GM20000 (cell line): Measurements from ENCODE around the gene RNF225.
"Not testable (repeated sequence)": the region's sequence is repeated elsewhere in the genome, so short reads cannot be mapped to it uniquely, and the experiment has no call there.

Experiments
- DNase-seq: peaks from one replicate; pipeline ENCODE4 v3.0.0; 2012; ENCODE audit warnings: low spot score
- TF ChIP-seq, protein P1 (sequence below): IDR thresholded peaks from 2 replicates; pipeline ENCODE4 v1.5.1; 2012; ENCODE audit warnings: mild to moderate bottlenecking, control low read depth; ENCODE audit errors: extremely low read depth, missing control alignments

RNF225 gene

GRCh38 chr19:58367698-58368454 is 27.6 kb upstream of the RNF225 start:
- TF ChIP-seq, protein P1, sequence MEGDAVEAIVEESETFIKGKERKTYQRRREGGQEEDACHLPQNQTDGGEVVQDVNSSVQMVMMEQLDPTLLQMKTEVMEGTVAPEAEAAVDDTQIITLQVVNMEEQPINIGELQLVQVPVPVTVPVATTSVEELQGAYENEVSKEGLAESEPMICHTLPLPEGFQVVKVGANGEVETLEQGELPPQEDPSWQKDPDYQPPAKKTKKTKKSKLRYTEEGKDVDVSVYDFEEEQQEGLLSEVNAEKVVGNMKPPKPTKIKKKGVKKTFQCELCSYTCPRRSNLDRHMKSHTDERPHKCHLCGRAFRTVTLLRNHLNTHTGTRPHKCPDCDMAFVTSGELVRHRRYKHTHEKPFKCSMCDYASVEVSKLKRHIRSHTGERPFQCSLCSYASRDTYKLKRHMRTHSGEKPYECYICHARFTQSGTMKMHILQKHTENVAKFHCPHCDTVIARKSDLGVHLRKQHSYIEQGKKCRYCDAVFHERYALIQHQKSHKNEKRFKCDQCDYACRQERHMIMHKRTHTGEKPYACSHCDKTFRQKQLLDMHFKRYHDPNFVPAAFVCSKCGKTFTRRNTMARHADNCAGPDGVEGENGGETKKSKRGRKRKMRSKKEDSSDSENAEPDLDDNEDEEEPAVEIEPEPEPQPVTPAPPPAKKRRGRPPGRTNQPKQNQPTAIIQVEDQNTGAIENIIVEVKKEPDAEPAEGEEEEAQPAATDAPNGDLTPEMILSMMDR = no peak
- DNase-seq = no peak

DNA sequence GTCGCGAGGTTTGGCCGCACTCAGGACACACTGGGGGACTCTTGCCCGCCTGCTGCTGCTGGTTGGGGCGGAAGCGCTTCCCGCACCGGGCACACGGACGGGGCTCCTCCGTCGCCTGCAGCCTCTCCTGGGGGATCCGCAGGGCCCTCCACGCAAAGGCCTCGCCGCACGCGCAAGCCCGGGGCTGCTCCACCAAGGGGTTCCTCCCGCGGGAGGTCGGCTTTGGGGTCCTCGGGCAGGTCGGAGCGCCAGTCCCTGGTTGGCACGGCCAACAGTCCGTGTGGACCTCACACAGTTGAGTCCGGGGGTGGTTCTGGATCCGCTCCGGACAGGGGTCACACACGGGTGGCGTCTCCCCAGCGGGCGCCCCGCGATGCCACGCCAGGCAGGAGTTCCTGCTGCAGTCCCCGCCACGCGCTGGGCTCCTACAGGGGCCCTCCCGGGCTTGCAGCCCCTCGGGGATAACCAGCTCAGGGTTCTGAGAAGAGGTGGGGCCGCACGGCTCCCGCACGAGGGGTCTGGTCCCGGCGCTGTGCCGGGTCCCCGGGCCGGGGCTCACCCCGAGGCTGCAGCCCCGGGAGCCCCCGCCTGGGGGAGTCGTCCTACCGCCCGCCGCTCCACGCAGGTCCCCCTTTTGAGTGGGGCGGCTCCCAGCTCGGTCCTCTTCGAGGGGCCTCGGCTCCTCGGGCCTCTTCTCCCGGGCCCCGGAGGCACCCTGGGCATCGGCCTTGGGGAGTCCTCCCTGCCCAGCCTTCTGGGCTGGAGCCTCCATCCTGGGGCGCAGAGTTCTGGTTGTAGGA is 26.7 kb upstream of the RNF225 start:
- TF ChIP-seq, protein P1 = no peak
- DNase-seq = no peak

GRCh38 chr19:58372311-58373133 is 22.9 kb upstream of the RNF225 start:
- DNase-seq = no peak
- TF ChIP-seq, protein P1 = no peak

DNA sequence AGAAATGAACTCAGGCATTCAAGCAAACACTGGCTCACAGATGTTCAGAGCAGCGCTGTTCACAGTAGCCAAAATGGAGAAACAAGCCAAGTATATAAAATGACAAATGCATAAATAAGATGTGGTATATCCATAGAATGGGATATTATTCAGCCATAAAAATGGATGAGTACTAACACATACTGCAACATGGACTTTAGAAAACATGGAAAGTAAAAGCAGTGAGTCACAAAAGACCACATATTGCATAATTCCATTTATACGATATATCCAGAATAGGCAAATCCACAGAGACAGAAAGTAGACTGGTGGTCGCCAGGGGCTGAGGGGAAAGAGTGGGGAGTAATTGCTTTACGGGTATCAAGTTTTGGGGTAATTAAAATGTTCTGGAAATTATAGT is 21.3 kb upstream of the RNF225 start:
- no peak for DNase-seq

GRCh38 chr19:58376724-58377123 is 18.7 kb upstream of the RNF225 start:
- DNase-seq = not testable (repeated sequence)

More for the DNA sequence above, 21.3 kb upstream of the RNF225 start:
- TF ChIP-seq, protein P1 = no peak

DNA sequence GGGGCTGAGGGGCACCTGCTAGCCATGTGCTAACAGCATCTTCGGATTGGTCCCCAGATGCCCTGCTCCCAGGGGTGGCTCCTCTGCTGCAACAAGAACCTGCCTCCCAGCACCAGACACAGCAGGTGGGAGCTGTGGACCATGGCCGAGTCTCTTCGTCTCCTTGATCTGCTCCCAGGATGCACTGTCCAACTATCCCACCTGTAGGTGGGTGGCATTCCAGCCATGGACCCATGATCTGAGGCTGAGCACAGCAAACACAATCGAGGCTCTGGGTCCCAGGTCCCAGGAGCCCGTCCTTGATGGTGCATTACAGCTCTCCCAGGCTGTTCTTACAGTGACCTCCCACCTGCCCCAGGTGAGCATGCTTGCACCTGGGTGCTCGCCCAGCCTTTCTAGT is 16.2 kb upstream of the RNF225 start:
- no peak for DNase-seq
- TF ChIP-seq, protein P1 = no peak

DNA sequence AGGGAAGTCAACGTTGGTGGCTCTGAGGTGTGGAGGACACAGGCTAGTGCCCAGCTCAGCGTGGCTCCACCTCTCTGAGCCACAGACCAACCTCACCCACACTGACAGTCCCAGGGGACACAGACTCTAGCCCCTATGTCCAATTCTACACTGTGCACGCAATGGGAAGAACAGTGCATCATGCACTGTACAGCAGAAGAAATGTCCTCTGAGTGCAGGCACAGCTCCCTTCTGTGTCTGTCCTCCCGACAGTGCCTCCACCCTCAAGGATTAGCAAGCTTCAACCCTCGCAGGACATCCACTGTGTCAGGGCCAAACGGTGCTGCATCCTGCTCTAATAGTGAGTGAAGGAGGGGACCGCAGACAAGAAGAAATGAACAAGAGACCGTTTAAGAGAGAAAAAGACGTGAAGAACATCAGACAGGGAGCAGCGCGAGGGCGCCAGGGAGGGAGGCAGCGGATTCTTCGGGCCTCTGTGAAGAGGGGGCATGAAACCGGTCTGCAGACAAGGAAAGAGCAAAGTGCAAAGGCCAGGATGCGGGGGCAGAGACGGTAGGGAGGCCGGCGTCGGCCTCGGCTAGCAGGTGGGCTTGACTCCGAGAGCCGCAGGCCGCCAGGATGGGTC is 15.3 kb upstream of the RNF225 start:
- TF ChIP-seq, protein P1 = no peak
- no peak for DNase-seq
